SK-MEL-5 (cell line): ENCODE measurements around the gene SCIN. TPM values are rescaled to one million over a fixed set of nuclear protein-coding genes. Genes with fewer than 3 reads are reported as not detected.
"Not testable (repeated sequence)": the region's sequence is repeated elsewhere in the genome, so short reads cannot be mapped to it uniquely, and the experiment has no call there.

Experiments
- DNase-seq: peaks from one replicate; pipeline ENCODE4 v3.0.0-alpha.2; 2016; ENCODE audit warnings: low read depth, low spot score
- in situ Hi-C: cut with HindIII; loops from 2 replicates; pipeline ENCODE4 v1.10.0; 2016; ENCODE audit warnings: low sequenced_read_pairs, high pct_unique_total_duplicates, low pct_unique_long_range_greater_than_20kb
- small RNA-seq, 2 experiments: library from RNA; depleted of rRNA; stranded (forward); fragments of <200 nt; gene quantifications; one replicate each; pipeline ENCODE3, GENCODE V24; 2014
- total RNA-seq: library from RNA; depleted of rRNA; stranded (reverse); fragments of >200 nt; shearing (Covaris generic); gene quantifications from 2 replicates; pipeline ENCODE4 v1.2.3, GENCODE V29; 2014; rRNA removed

The SCIN gene
- total RNA-seq, 1 experiment from 2014 or later: 0.34 TPM

- in situ Hi-C loops: no loop called here
Measured at GRCh38 chr7:12690041-12690878, 119.7 kb downstream of the SCIN start.

GRCh38 chr7:12691388-12691787, 120.9 kb downstream of the SCIN start:
- DNase-seq, in situ Hi-C loops: not testable (repeated sequence)

More at GRCh38 chr7:12690041-12690878, 119.7 kb downstream of the SCIN start:
- DNase-seq: no peak

- DNase-seq: no peak
- in situ Hi-C loops: no loop called here
Measured at GRCh38 chr7:12692035-12692434, 121.5 kb downstream of the SCIN start.

GRCh38 chr7:12692479-12693259, 122.1 kb downstream of the SCIN start:
- in situ Hi-C loops: no loop called here
- DNase-seq: no peak

GRCh38 chr7:12694817-12695216, 124.3 kb downstream of the SCIN start:
- no peak for DNase-seq
- in situ Hi-C loops: no loop called here

GRCh38 chr7:12695965-12696364, 125.4 kb downstream of the SCIN start:
- in situ Hi-C loops: no loop called here
- DNase-seq: no peak

- in situ Hi-C loops: no loop called here
- no peak for DNase-seq
Measured at GRCh38 chr7:12699299-12699698, 128.8 kb downstream of the SCIN start.

- in situ Hi-C loops: no loop called here
- no peak for DNase-seq
Measured at GRCh38 chr7:12701433-12701832, 130.9 kb downstream of the SCIN start.

- no peak for DNase-seq
- in situ Hi-C loops: no loop called here
Measured at GRCh38 chr7:12703881-12704280, 133.4 kb downstream of the SCIN start.

GRCh38 chr7:12705878-12706277, 135.4 kb downstream of the SCIN start:
- in situ Hi-C loops: no loop called here
- DNase-seq: no peak

- DNase-seq: no peak
- in situ Hi-C loops: no loop called here
Measured at GRCh38 chr7:12706900-12707536, 136.5 kb downstream of the SCIN start.

GRCh38 chr7:12708314-12708713, 137.8 kb downstream of the SCIN start:
- in situ Hi-C loops: no loop called here
- no peak for DNase-seq

Small RNAs within 50 kb of the gene (small RNA-seq; reads per million reads assigned to genes)
- gene RF00264: 0 reads per million in 2 experiments

Other genes starting within 250 kb of the SCIN start
- 0.16 and 0.32 TPM in 2 replicates for gene VWDE, start 166.9 kb upstream of the SCIN start, total RNA-seq
- 32.2 and 33.5 TPM in 2 replicates for gene ARL4A, start 116.9 kb downstream of the SCIN start, total RNA-seq